ENCODE data around the gene IRF8.
"Not testable (repeated sequence)": the region's sequence is repeated elsewhere in the genome, so short reads cannot be mapped to it uniquely, and the experiment has no call there.

The IRF8 gene

DNA sequence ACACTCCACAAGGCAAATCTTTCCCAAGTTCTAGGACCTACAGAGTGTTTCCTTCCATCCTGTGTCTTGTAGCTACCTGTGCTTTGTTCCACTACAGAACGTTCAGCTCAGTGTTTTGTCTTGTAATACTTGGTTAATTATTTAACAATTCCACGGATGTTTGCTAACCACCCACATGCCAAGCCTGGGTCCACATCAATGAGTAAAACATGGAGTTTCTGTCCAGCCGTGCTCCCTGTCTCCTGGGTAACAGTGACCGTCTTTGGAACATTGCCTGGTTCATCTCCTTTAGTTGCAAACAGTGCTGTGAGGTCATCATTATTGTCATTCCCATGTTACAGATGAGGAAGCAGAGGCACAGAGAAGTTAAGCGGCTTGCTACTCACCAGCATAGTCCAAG, 41.3 kb downstream of the IRF8 start:
- DNase-seq = no peak

DNA sequence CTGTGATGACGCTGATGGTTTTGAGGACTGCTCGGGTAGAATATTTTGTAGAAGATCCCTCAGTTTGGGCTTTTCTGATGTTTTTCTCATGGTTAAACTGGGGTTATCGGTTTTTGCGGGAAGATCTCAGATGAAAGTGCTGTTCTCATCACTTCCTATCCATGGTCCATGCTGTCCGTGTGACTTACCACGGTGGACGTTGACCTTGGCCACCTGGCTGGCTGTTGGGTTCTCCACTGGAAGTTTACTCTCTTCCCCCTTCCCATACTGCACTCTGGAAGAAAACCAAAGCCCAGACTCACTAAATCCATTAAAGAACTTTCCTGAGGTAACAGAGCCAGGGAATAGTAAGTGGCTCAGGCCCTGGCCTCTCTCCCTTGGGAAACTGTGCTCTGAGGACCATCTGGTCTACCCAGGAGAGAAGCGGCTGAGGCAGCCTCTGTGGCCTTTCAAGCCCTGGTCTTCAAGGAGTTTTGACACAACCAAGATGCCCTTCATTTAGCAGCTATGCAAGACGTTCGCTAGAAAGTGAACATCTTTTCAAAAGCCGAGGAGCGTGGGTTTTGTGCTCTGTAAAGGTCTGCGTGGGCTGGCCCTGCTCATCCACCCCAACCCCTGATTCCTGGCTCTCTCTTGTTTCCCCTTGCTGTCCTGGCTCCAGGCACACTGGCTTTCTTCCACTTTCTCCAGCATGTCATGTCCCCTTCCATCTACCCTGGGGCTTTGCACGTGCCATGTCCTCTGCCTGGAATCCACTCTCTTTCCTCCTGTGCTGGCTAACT, 43.1 kb downstream of the IRF8 start:
- no peak for DNase-seq

- not testable (repeated sequence) for DNase-seq
These were observed 43.7 kb downstream of the IRF8 start for GRCh38 chr16:85942659-85943058.

DNA sequence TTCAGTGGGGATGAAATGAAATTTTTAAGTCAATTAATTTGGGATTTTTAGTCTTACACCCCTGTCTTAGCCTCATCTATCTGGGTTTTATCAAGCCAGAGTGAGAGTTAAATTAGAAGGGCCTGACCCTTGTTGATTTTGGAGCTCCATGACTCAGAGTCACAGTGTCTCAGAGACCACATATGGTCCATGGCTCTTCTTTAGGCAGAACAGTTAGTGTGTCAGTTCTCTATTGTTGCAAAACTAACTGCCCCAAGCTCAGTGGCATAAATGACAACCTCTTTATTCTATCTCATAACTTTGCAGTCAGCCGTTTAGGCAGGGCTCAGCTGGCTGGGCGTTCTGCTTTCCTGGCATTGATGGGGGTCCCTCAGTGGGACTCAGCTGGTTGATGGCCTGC, 44.7 kb downstream of the IRF8 start:
- DNase-seq = no peak

- DNase-seq = no peak
These were observed 45.8 kb downstream of the IRF8 start for GRCh38 chr16:85944572-85945423.

- no peak for DNase-seq
These were observed 46.4 kb downstream of the IRF8 start for GRCh38 chr16:85945424-85945751.

DNA sequence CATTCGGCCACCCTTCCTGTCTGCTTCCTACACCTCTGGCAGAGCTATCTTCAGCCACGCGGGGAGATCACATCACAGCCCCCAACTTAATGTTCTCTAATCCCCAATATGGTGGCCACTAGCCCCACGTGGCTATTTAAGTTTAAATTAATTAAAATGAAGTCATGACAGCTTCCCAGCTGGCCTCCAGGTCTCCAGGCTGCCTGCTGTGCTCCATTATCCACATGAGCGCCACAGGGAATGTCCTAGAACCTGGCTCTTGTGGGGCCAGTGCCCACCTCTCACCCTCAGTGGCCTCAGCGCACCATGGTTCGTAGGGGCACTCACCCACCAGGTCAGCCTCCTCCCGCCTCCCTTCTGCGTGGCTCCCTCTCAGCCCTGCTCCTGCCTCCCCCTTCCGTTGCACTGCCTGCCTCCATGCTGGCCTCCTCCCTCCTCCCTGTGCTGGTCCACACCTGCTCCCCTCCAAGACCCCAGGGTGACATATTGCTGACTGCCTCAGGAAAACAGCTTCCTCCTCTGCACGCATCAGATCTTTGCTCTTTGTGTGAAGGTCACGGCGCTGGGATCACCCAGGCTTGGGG, 47.7 kb downstream of the IRF8 start:
- DNase-seq = no peak

DNA sequence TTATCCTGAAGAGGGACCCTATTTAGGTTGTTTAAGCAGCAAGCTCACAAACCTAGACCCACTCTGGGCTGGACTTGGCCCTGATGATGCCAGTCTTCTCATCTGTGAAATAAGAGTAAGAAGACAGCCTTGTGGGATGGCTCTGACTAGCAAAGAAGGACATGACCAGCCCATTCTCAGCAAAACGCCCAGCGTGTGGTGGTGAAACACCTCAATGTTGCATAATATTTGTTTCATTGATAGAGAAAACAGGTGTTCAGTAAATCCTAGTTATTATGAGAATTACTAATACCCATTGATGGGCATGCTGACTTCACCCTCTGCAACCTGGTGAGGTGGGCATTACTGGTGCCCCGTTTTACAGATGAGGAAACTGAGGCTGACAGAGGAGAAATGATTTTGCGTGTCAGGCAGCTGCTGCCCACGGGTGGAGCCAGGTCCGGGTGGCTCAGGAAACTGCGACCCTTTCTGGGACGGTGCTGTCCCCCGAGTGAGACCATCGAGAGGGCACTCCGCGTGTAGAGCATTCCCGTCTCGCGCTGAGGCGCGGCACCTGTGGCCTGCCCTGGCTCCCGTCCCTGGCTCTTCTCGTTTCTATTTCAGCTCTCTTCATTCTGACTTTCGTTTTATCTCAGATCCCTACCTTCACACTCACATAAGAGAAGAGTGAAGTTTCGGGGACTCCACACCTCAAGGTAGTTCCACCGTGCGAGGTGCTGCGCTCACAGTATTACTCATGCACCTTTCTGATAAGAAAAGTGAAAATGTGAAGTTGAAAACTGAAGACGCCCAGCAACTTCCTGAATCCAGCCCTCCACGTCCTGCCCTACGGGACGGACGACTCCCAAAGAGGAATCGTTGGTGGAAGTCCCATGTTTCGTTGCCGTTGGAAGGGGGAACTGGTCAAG, 48.5 kb downstream of the IRF8 start:
- no peak for DNase-seq

DNA sequence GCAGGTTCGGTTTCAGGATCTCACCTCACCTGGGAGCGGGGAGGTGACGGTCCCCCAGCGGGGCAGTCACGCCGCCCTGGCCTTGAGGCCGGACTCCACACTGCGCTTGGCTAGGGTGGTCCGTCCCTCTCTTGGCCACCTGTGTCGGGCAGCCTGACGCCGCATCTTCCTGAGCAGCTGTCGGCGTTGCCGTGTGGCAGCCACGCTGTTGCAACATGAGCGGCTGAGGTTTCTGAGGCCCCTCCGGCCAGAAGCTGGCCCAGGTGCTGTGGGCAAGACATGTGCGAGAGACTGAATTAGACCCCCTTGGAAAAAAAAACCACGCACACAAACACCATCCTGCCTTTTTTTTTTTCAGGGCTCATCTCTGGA, 49.2 kb downstream of the IRF8 start:
- no peak for DNase-seq

- no peak for DNase-seq
These were observed 49.8 kb downstream of the IRF8 start for GRCh38 chr16:85948616-85949265.

- DNase-seq = no peak
These were observed 51.4 kb downstream of the IRF8 start for GRCh38 chr16:85950136-85950918.

DNA sequence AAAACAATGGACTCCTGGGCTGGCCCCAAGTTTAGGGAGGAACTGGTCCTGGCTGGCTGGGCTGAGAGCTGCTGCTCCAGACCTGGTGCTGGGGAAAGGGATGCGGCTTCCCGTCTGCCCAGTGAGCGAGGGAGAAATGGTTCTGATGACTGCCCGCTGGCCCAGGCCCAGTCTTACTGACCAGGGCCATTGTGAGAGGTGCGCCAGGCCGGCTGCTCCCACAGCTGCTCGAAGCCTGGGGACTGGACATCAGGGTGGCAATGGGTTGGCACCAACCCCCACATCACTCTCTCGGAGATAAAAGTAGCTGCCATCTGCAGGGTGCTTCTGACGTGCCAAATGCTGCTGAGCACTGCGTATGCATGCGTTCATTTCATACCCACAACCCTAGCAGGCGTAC, 53.2 kb downstream of the IRF8 start:
- DNase-seq = no peak

DNA sequence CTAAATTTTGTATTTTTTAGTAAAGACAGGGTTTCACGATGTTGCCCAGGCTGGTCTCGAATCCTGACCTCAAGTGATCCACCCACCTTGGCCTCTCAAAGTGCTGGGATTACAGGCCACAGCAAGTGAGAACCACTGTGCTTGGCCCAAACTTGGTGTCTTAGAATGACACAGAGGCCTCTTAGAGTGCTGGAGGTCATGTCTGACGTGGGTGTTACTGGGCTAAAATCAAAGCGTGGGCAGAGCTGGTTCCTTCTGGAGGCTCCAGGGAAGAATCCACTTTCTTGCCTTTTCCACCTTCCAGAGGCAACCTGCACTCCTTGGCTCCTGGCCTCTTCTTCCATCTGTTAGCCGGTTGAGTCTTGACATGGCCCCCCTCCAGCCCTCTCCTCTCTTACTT, 53.8 kb downstream of the IRF8 start:
- DNase-seq = no peak

DNA sequence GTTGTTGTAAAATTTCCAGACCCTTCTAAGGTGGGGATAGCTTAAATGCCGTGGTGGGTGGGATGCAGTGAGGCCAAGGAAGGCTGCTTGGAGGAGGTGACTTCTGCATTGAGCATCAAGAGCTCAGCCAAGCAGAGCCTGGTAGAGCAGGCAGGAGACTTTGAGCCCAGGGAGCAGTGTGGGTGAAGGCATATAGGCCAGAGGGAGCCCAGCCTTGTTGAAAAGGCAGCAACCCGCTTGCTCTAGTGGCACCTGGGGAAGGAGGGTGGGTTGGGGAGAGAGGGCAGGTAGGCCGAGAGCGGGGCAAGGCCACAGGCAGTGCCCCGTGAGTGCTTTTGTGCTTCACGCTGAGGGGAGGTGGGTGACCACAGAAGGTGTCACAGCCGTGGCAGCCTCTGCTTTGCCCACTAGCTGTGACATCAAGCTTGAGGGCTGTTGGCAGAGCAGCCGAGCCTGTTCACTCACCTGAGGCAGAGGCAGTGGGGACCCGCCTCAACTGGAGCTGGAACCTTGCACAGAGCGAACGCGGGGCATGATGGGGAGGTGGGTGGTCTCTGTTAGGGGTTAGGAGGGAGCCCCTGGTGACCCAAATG, 56.1 kb downstream of the IRF8 start:
- DNase-seq = no peak

DNA sequence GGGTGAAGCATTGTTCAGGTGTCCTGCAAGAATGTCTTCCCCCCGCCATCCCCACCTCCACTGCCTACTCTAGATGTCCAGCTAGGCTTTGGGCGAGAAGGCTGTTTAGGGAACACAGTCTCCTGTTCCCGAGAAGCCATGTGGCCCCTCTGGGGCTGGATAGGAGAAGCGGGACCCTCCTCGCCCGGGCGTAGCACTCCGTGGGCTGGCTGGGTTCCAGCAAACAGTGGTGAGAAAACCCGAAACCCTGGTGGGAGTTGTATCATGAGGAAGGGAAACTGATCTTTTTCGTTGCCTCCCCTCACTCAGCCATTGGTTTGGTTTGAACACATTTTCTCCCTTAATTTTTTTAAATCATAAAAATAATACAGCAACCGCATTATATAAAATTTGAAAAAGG, 56.6 kb downstream of the IRF8 start:
- no peak for DNase-seq

DNA sequence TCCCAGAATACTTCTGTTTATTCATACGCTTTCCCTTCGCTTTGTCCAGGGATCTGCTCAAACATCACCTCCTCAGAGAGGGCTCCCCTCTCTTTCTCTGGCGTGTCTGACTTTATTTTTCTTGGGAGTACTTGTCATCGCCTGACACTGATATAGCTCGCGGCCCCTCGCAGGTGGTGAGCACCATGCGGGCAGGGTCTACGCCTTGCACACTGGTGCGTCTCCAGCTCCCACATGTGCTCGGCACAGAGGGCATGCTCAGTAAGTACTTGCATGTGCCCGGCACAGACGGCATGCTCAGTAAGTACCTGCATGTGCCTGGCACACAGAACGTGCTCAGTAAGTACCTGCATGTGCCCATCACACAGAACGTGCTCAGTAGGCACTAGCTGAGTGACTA, 57.5 kb downstream of the IRF8 start:
- no peak for DNase-seq

GRCh38 chr16:85958731-85959130, 59.8 kb downstream of the IRF8 start:
- DNase-seq = no peak

DNA sequence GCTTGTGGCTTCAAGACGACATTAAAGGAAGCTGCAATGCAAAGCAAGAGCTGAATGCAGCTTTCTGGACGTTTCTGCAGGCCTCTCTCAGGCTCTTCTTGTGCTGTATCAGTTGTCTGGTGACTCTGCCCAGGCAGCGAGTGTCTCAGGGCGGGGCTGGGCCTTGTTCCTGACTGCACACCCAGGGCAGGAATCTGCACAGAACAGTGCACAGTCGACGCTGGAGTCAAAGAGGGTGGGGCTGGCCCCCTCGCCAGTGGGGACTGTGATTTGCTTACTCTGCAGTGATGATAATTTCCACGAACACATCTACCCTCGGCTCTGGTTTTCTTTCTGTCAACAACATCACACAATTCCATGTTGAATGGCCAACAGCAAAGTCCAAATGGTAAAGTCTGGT, 60.7 kb downstream of the IRF8 start:
- DNase-seq = no peak

- DNase-seq = no peak
These were observed 61.6 kb downstream of the IRF8 start for GRCh38 chr16:85960486-85961046.

GRCh38 chr16:85961988-85962915, 63.3 kb downstream of the IRF8 start:
- DNase-seq = no peak
